Uterus (tissue), 4 donors: ENCODE measurements around the gene ATF7IP. TPM values are rescaled to one million over a fixed set of nuclear protein-coding genes. Genes with fewer than 3 reads are reported as not detected.
A peak's percentile ranks its signal among the peaks of the same experiment; 100 is the strongest.

Experiments
- DNase-seq, 2 donors: peaks; one replicate each; pipeline ENCODE4 v3.0.0-alpha.2; 2019 to 2020
- H3K27ac ChIP-seq, 2 donors: fragments of 200-600 bp; sonication (generic); 1 replicate in 1 of 2; 2 replicates in 1 of 2; pipeline ENCODE4 v1.5.1; 2016 to 2018
- H3K27me3 ChIP-seq, 2 donors: fragments of 200-600 bp; sonication (generic); one replicate each; pipeline ENCODE4 v1.5.1; 2018 to 2019; ENCODE audit warnings: control low read depth in 1 of 2
- H3K36me3 ChIP-seq, 2 donors: fragments of 200-600 bp; sonication (generic); one replicate each; pipeline ENCODE4 v1.5.1; 2019; ENCODE audit warnings: control low read depth in 1 of 2
- H3K4me1 ChIP-seq, 2 donors: fragments of 200-600 bp; sonication (generic); one replicate each; pipeline ENCODE4 v1.5.1; 2018 to 2019; ENCODE audit warnings: control low read depth in 1 of 2
- H3K4me3 ChIP-seq, 2 donors: fragments of 200-600 bp; sonication (generic); 1 replicate in 1 of 2; 2 replicates in 1 of 2; pipeline ENCODE4 v1.5.1; 2018 to 2019; ENCODE audit warnings: mild to moderate bottlenecking in 1 of 2
- H3K9me3 ChIP-seq, 2 donors: fragments of 200-600 bp; sonication (generic); one replicate each; pipeline ENCODE4 v1.5.1; 2019; ENCODE audit warnings: control low read depth in 1 of 2
- CTCF ChIP-seq, 4 experiments: fragments of 200-600 bp in 2 of 4; fragments of 450-650 bp in 2 of 4; sonication (generic) in 2 of 4; IDR thresholded peaks; one replicate each; pipeline ENCODE4 v1.5.1; 2016 to 2019; ENCODE audit warnings: antibody characterized with exemption in 4 of 4, mild to moderate bottlenecking in 2 of 4, moderate library complexity in 1 of 4
- POLR2A ChIP-seq, 2 donors: fragments of 450-650 bp; IDR thresholded peaks; one replicate each; pipeline ENCODE4 v1.6.1; 2016; ENCODE audit warnings: antibody characterized with exemption in 2 of 2, mild to moderate bottlenecking in 1 of 2, moderate library complexity in 1 of 2
- intact Hi-C: fragments of 100-400 bp; cut with DNase I; formaldehyde crosslinking; loops from one replicate; pipeline ENCODE4 v1.15.1; 2023; ENCODE audit warnings: low total_unique reads
- total RNA-seq, 4 donors: library from RNA; depleted of rRNA in 3 of 4; stranded (reverse); fragments of >200 nt in 3 of 4; gene quantifications; one replicate each; pipeline versions ENCODE4 v1.1.0 to v1.2.4, GENCODE V29; 2014 to 2023
- donor health status: DM: yes; HTN: yes; CAD: no.

The ATF7IP gene
- total RNA-seq, 4 donors from 2014 or later, result 39.5 to 102 (median 65.6) TPM

- intact Hi-C loops, result no loop called here
- Histone ChIP-seq H3K4me3 (no peak overlapping the region), H3K4me1 (no peaks in the 10 kb centered on the region), H3K27ac (no peak overlapping the region), H3K36me3 (no peaks in the 10 kb centered on the region), H3K27me3 (no peaks in the 10 kb centered on the region), H3K9me3 (peaks cover 0 to 17% of the 10 kb centered on the region in 2 donors)
- no peak for DNase-seq
- TF ChIP-seq CTCF (IDR thresholded peaks at IDR 0.05), result no peak
Measured at GRCh38 chr12:14379508-14379907, 14.0 kb downstream of the ATF7IP start.

GRCh38 chr12:14384783-14385638 is 19.5 kb downstream of the ATF7IP start:
- TF ChIP-seq CTCF (IDR thresholded peaks at IDR 0.05) (no peak), POLR2A (IDR thresholded peaks at IDR 0.05) (no peak)
- Histone ChIP-seq H3K36me3 (no peaks in the 10 kb centered on the region), H3K9me3 (peaks cover 0 to 5% of the 10 kb centered on the region in 2 donors), H3K27me3 (no peaks in the 10 kb centered on the region), H3K4me3 (peak overlapping the region; percentile 13 to 14), H3K4me1 (no peaks in the 10 kb centered on the region), H3K27ac (peak overlapping the region; percentile 40 to 66)
- intact Hi-C loops, result loop anchor here (5.0 kb wide), 1 partner anchor 128 kb away; no protein-coding TSS in a partner anchor
- DNase-seq, result peak; percentile 30 to 57

DNA sequence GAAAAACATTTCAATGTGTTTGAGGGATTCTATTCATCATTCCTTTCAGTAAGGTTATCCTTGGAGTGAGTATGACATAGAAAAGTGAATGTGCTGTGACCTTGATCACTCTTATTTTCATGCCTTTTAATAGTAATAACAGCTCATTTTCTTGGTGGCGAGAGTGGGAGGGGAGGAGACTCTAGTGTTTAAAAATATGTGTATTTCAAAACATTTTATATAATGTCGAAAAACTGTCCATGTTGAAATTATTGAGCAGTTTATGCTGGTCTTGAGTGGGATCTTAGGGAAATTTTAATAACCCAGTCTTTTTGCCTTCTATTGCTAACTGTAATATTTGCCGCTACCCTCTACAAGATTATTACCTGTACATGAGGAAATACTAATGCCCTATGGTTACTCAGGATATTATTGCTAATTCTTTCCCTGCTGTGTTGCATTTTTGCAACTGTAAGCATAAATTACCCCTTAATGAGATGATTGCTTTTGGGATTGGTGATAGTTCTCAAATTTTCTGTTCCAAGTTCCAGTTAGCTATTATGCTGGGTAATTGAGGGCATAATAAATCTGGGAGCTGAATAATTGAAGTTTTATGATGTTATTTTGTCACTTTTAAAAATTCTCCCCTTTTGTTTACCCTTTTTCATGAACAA is 21.9 kb downstream of the ATF7IP start:
- intact Hi-C loops, result loop anchor here (5.0 kb wide), 1 partner anchor 130 kb away; no protein-coding TSS in a partner anchor
- no peak for DNase-seq
- Histone ChIP-seq H3K36me3 (no peaks in the 10 kb centered on the region), H3K4me3 (no peak overlapping the region), H3K9me3 (no peaks in the 10 kb centered on the region), H3K27me3 (no peaks in the 10 kb centered on the region), H3K4me1 (no peaks in the 10 kb centered on the region), H3K27ac (no peak overlapping the region)
- TF ChIP-seq CTCF (IDR thresholded peaks at IDR 0.05) (no peak), POLR2A (IDR thresholded peaks at IDR 0.05) (no peak)

DNA sequence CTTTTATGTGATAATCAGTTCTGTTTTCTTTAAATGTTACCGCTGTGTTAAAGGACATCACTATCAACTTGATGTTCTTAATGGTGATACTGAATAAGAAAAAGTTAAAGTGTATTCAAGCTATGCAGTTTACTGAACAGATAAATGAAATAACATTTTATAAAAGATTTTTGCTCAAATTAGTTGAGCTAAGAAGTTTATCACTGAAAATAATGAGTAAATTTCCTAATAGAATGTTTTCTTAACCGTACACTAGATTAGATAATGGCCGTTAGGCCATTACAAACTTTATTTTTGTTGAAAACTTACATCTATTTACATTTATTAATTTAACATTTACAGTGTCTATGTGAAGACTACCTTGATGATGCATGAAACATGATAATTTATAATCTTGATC is 25.0 kb downstream of the ATF7IP start:
- TF ChIP-seq POLR2A (IDR thresholded peaks at IDR 0.05) (no peak), CTCF (IDR thresholded peaks at IDR 0.05) (no peak)
- peaks cover 0 to 13% of the 10 kb centered on the region in 2 donors for H3K4me1 ChIP-seq
- no peak for DNase-seq
- peak overlapping the region in 1 of 2 donors; percentile 31 for H3K27ac ChIP-seq
- H3K4me3 ChIP-seq, result no peak overlapping the region
- intact Hi-C loops, result no loop called here
- H3K36me3 ChIP-seq, result no peaks in the 10 kb centered on the region
- H3K27me3 ChIP-seq, result no peaks in the 10 kb centered on the region
- H3K9me3 ChIP-seq, result no peaks in the 10 kb centered on the region
